ENCODE measurements around the gene C1QL4. TPM values are rescaled to one million over a fixed set of nuclear protein-coding genes. Genes with fewer than 3 reads are reported as not detected.

Gene C1QL4
- total RNA-seq, 1 experiment from 2014 or later = not detected

GRCh38 chr12:49365542-49365941 lies 28.6 kb upstream of the C1QL4 start:
- ChIA-PET CTCF (interaction anchor here (0.5 to 4.2 kb wide), 8 partner anchors 8 to 551 kb away, joined by 3 to 30 read pairs (median 6); partner anchors contain the start of genes ARF3 and DNAJC22), POLR2A (interaction anchor here (1.2 to 4.0 kb wide), 8 partner anchors 43 to 257 kb away, joined by 3 to 57 read pairs (median 11); partner anchors contain the start of genes TROAP, TUBA1B and TUBA1C)
- Mint-ChIP-seq H3K27ac (ENCODE audit: low read depth, unreplicated experiment) (peak overlapping the region; percentile 33), H3K36me3 (ENCODE audit: insufficient read depth, unreplicated experiment) (peaks cover 3% of the 10 kb centered on the region), H3K27me3 (ENCODE audit: insufficient read depth, unreplicated experiment) (no peaks in the 10 kb centered on the region), H3K4me1 (ENCODE audit: insufficient read depth, unreplicated experiment) (peaks cover 24% of the 10 kb centered on the region), H3K9me3 (ENCODE audit: unreplicated experiment) (no peaks in the 10 kb centered on the region), H3K4me3 (ENCODE audit: unreplicated experiment) (peak overlapping the region; percentile 80)
- no TSS peak for BruUV-seq (replicated peaks)
- intact Hi-C loops (cut with micrococcal nuclease) = no loop called here
- no peak for TF ChIP-seq CTCF (IDR thresholded peaks at IDR 0.05; ENCODE audit: unreplicated experiment)
- DNase-seq (ENCODE audit: unreplicated experiment) = peak; percentile 74

GRCh38 chr12:49364989-49365388 lies 28.0 kb upstream of the C1QL4 start:
- POLR2A ChIA-PET = interaction anchor here (1.2 to 4.0 kb wide), 8 partner anchors 42 to 257 kb away, joined by 3 to 57 read pairs (median 11); partner anchors contain the start of genes TROAP, TUBA1B and TUBA1C
- no peaks in the 10 kb centered on the region for H3K9me3 Mint-ChIP-seq (ENCODE audit: unreplicated experiment)
- BruUV-seq (replicated peaks) = no TSS peak

GRCh38 chr12:49362077-49362476 lies 25.1 kb upstream of the C1QL4 start:
- POLR2A ChIA-PET = interaction anchor here (0.7 to 0.9 kb wide), 2 partner anchors 15 to 73 kb away, joined by 3 read pairs; partner anchors contain the start of gene DNAJC22
- Mint-ChIP-seq H3K4me1 (ENCODE audit: insufficient read depth, unreplicated experiment) (peaks cover 28% of the 10 kb centered on the region), H3K4me3 (ENCODE audit: unreplicated experiment) (no peak overlapping the region), H3K9me3 (ENCODE audit: unreplicated experiment) (no peaks in the 10 kb centered on the region), H3K27me3 (ENCODE audit: insufficient read depth, unreplicated experiment) (no peaks in the 10 kb centered on the region), H3K27ac (ENCODE audit: low read depth, unreplicated experiment) (no peak overlapping the region), H3K36me3 (ENCODE audit: insufficient read depth, unreplicated experiment) (no peaks in the 10 kb centered on the region)
- no peak for TF ChIP-seq CTCF (IDR thresholded peaks at IDR 0.05; ENCODE audit: unreplicated experiment)
- DNase-seq (ENCODE audit: unreplicated experiment) = no peak
- intact Hi-C loops (cut with micrococcal nuclease) = no loop called here
- no TSS peak for BruUV-seq (replicated peaks)
- CTCF ChIA-PET = interaction anchor here (0.6 to 2.2 kb wide), 4 partner anchors 14 to 200 kb away, joined by 3 to 6 read pairs (median 3); no protein-coding TSS in a partner anchor

More at GRCh38 chr12:49364989-49365388, 28.0 kb upstream of the C1QL4 start:
- no peak for TF ChIP-seq CTCF (IDR thresholded peaks at IDR 0.05; ENCODE audit: unreplicated experiment)
- Mint-ChIP-seq H3K36me3 (ENCODE audit: insufficient read depth, unreplicated experiment) (no peaks in the 10 kb centered on the region), H3K4me3 (ENCODE audit: unreplicated experiment) (no peak overlapping the region), H3K4me1 (ENCODE audit: insufficient read depth, unreplicated experiment) (peaks cover 24% of the 10 kb centered on the region), H3K27me3 (ENCODE audit: insufficient read depth, unreplicated experiment) (no peaks in the 10 kb centered on the region), H3K27ac (ENCODE audit: low read depth, unreplicated experiment) (no peak overlapping the region)
- intact Hi-C loops (cut with micrococcal nuclease) = no loop called here
- DNase-seq (ENCODE audit: unreplicated experiment) = peak; percentile 79
- CTCF ChIA-PET = interaction anchor here (0.7 to 3.1 kb wide), 4 partner anchors 18 to 149 kb away, joined by 3 to 21 read pairs (median 9); partner anchors contain the start of gene DNAJC22

- POLR2A ChIA-PET = interaction anchor here (0.6 to 4.3 kb wide), 4 partner anchors 10 to 219 kb away, joined by 6 to 45 read pairs (median 11); no protein-coding TSS in a partner anchor
- CTCF ChIA-PET = interaction anchor here (0.7 to 14.4 kb wide), 13 partner anchors 8 to 221 kb away, joined by 3 to 288 read pairs (median 20); partner anchors contain the start of genes DNAJC22, MCRS1 and PRPH
- intact Hi-C loops (cut with micrococcal nuclease) = loop anchor here (5.0 kb wide), 1 partner anchor 208 kb away; the partner anchor contains the start of gene MCRS1
These were observed 22.7 kb upstream of the C1QL4 start for GRCh38 chr12:49359671-49360070.

More at GRCh38 chr12:49359671-49360070, 22.7 kb upstream of the C1QL4 start:
- BruUV-seq (replicated peaks) = no TSS peak
- no peak for DNase-seq (ENCODE audit: unreplicated experiment)
- no peak for TF ChIP-seq CTCF (IDR thresholded peaks at IDR 0.05; ENCODE audit: unreplicated experiment)
- H3K9me3 Mint-ChIP-seq (ENCODE audit: unreplicated experiment) = no peaks in the 10 kb centered on the region
- H3K36me3 Mint-ChIP-seq (ENCODE audit: insufficient read depth, unreplicated experiment) = no peaks in the 10 kb centered on the region
- no peaks in the 10 kb centered on the region for H3K27me3 Mint-ChIP-seq (ENCODE audit: insufficient read depth, unreplicated experiment)
- peaks cover 25% of the 10 kb centered on the region for H3K4me1 Mint-ChIP-seq (ENCODE audit: insufficient read depth, unreplicated experiment)
- H3K4me3 Mint-ChIP-seq (ENCODE audit: unreplicated experiment) = no peak overlapping the region
- H3K27ac Mint-ChIP-seq (ENCODE audit: low read depth, unreplicated experiment) = no peak overlapping the region

Data from MCF 10A (cell line).